SJCRH30 (cell line): Measurements from ENCODE around the gene RAPGEF4. TPM values are rescaled to one million over a fixed set of nuclear protein-coding genes. Genes with fewer than 3 reads are reported as not detected.
A peak's percentile ranks its signal among the peaks of the same experiment; 100 is the strongest.

Experiments used
- DNase-seq, 2 experiments: peaks; one replicate each; pipeline ENCODE4 v3.0.0-alpha.2; 2015 to 2020
- H3K27ac ChIP-seq: fragments of 250-450 bp; sonication (Bioruptor Pico); 2 replicates; pipeline ENCODE4 v1.5.1; 2020; ENCODE audit warnings: mild to moderate bottlenecking, moderate library complexity
- H3K27me3 ChIP-seq: fragments of 250-450 bp; sonication (Bioruptor Pico); 2 replicates; pipeline ENCODE4 v1.5.1; 2020; ENCODE audit warnings: mild to moderate bottlenecking, moderate library complexity
- H3K36me3 ChIP-seq: fragments of 250-450 bp; sonication (Bioruptor Pico); 2 replicates; pipeline ENCODE4 v1.5.1; 2020; ENCODE audit warnings: mild to moderate bottlenecking, moderate library complexity
- H3K4me1 ChIP-seq: fragments of 250-450 bp; sonication (Bioruptor Pico); 2 replicates; pipeline ENCODE4 v1.5.1; 2020; ENCODE audit warnings: mild to moderate bottlenecking, moderate library complexity
- H3K4me3 ChIP-seq: fragments of 250-450 bp; sonication (Bioruptor Pico); 2 replicates; pipeline ENCODE4 v1.5.1; 2020; ENCODE audit warnings: mild to moderate bottlenecking, moderate library complexity
- H3K9me3 ChIP-seq: fragments of 250-450 bp; sonication (Bioruptor Pico); replicated peaks from 2 replicates; pipeline ENCODE4 v1.5.1; 2020; ENCODE audit warnings: mild to moderate bottlenecking, moderate library complexity
- total RNA-seq: library from RNA; depleted of rRNA; stranded (reverse); fragments of >200 nt; shearing (Covaris generic); gene quantifications from 2 replicates; pipeline ENCODE4 v1.2.3, GENCODE V29; 2014

RAPGEF4 gene
- total RNA-seq, 1 experiment from 2014 or later = 6.1 TPM

DNA sequence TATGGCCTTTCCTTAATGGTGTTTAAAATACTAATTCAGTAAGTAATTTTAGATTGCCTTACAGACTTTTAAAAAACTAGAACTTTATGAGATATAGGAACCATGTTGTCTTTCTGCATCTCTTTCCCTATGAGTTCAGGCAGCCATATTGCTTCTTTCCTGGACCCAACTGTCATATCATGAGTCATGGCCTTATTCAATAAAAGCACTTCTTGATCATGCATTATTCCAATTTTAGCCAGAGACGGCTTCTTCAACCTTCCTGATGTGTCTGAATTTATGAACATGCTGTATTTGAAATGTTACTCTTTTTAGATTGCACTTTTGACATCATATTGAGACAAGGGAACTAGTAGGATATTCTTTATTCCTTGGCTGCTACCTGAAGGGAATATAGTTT lies 274.6 kb downstream of the RAPGEF4 start:
- no peak for DNase-seq
- H3K9me3 ChIP-seq = no peaks in the 10 kb centered on the region

DNA sequence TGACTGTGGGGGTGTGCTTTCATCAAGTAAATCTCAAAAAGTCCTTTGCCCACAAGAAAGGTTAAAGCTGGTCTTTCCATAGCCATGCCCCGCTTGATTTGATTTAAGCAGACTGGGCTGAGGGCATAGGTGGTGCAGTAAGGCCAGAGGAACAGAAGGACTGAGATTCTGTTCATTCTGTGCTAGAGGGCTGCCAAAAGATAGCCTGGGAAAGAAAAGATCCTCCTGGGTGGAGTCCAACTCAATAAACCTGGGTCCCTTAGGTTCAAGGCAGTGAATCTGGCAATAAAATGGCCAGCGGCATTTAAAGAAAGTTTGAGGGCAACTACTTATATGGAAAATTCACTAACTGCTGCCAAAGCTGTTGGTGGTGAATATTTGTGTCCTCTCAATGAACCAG lies 280.8 kb downstream of the RAPGEF4 start:
- DNase-seq = no peak
- no peak overlapping the region for H3K4me3 ChIP-seq
- H3K36me3 ChIP-seq = no peaks in the 10 kb centered on the region
- H3K27ac ChIP-seq = no peak overlapping the region
- no peaks in the 10 kb centered on the region for H3K27me3 ChIP-seq
- H3K4me1 ChIP-seq = no peaks in the 10 kb centered on the region
- no peaks in the 10 kb centered on the region for H3K9me3 ChIP-seq

More for the DNA sequence above, 274.6 kb downstream of the RAPGEF4 start:
- no peak overlapping the region for H3K4me3 ChIP-seq
- H3K36me3 ChIP-seq = no peaks in the 10 kb centered on the region
- H3K27ac ChIP-seq = no peak overlapping the region
- no peaks in the 10 kb centered on the region for H3K4me1 ChIP-seq
- H3K27me3 ChIP-seq = no peaks in the 10 kb centered on the region

DNA sequence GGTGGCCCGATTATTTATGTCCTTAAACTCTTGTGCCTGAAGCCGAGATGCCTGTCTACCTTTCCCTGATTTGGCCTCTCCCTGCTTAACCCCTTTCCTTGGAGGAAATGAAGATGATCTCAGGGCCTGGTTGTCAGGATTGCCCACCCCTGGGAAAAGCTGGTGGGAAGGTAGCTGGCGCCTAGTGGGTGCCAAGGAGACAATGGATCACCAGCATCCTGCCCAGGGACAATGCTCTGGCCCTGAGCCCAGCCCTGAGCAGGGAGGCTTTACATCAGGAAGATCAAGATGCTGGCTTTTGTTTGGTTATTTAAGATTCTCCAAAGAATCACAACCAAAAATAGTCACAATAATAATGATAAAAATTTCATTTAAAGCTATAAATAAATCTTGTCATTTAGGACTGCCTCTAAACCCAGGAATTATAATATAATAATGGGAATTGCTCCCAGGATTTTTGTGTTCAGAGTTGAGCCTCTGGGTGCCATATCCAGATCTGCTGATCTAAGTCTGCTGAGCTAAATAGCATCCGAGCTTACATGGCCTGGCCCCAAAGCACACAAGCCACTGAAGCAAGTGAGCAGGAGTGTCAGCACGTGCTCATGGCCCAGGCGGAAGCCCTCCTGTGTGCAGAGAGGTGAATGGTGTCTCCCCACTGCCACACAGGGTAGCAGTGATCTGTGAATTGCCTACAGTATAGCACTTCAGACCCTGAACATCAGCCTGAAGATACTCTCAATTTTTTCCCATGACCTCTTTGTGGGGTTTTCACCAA lies 282.2 kb downstream of the RAPGEF4 start:
- Histone ChIP-seq H3K27ac (no peak overlapping the region), H3K9me3 (no peaks in the 10 kb centered on the region), H3K36me3 (no peaks in the 10 kb centered on the region), H3K4me1 (no peaks in the 10 kb centered on the region), H3K27me3 (no peaks in the 10 kb centered on the region), H3K4me3 (no peak overlapping the region)
- no peak for DNase-seq

DNA sequence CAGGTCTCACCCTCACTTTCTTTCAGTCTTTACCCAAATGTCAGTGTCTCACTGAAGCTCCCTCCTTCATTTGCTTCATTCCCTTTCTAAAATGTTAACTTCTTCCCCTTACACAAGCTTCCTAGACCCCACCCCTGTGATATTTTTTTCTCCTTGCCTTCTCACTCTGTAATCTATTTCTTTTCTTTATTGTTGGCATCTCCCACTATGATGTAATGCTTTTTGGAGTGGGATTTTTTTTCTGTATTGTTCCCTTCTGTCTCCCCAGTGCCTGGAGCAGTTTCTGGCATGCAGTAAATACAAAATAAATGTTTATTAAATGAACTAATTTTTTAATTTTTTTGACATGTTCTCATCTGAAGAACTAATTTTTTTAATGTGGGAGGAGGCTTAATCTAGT lies 284.1 kb downstream of the RAPGEF4 start:
- H3K4me1 ChIP-seq = no peaks in the 10 kb centered on the region

DNA sequence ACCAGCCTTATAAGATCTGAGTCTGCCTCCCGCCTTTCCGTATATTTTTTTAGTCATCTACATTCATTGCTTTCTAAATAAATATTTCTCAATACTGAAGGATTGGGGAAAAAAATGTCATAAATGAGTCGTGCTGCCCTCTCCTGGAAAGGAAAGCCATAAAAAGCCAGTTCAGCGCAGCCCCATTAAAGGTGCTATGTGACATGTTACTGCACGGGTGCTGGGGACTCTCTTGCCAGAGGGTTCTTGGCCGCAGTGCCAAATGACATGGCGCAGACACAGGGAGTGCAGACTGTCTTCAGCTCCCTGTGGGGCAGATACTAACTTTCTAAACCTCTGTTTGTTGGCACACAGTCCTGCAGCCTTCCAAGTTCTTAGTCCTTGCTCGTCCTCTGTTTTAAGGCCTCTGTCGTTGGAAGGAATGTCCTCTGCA lies 286.3 kb downstream of the RAPGEF4 start:
- peak in 1 of 2 experiments; percentile 14 for DNase-seq
- Histone ChIP-seq H3K9me3 (no peaks in the 10 kb centered on the region), H3K27ac (no peak overlapping the region), H3K36me3 (no peaks in the 10 kb centered on the region), H3K4me1 (no peaks in the 10 kb centered on the region), H3K27me3 (no peaks in the 10 kb centered on the region), H3K4me3 (no peak overlapping the region)

More for the DNA sequence above, 284.1 kb downstream of the RAPGEF4 start:
- H3K27me3 ChIP-seq = no peaks in the 10 kb centered on the region
- DNase-seq = no peak
- H3K4me3 ChIP-seq = no peak overlapping the region
- no peaks in the 10 kb centered on the region for H3K9me3 ChIP-seq
- H3K36me3 ChIP-seq = no peaks in the 10 kb centered on the region
- no peak overlapping the region for H3K27ac ChIP-seq

DNA sequence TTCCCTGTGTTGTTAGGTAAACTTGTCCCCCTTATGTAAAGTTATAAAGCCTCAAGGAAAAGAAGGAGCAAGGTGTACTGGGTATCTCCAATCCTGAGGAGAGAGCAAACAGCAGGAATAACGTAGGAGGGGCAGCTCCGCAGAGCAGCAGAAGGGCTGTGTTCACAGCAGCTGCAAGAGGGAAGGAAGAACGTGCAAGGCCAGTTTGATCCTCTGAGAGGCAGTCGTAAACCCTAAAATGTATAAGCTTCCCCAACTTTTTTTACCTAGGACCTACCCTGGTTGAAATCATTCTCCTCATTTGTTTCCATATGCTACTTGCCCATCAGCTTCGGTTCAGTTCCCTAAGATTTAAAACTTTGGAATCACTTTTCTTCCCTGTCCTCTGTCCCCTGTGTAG lies 288.1 kb downstream of the RAPGEF4 start:
- Histone ChIP-seq H3K27me3 (no peaks in the 10 kb centered on the region), H3K9me3 (no peaks in the 10 kb centered on the region), H3K27ac (no peak overlapping the region), H3K4me1 (0 out of 2 replicates have a peak, but pooled peaks cover 6% of the 10 kb centered on the region), H3K36me3 (no peaks in the 10 kb centered on the region), H3K4me3 (no peak overlapping the region)
- no peak for DNase-seq

DNA sequence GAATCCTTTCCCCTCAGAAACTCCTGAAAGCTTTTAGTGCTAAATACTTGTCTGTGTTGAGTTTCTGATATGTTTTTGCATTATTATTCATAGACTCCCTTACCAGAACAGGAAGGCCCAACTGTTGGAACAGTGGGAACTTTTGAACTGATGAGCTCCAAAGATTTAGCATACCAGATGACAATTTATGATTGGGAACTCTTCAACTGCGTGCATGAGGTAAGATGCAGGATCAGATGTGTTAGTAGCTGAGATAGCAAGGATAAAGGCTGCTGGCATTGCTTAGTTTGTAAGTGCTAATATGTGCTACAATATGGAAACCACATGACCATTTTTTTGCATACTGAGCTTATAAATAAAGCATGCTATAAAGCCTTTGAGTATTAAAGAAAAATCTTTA lies 290.8 kb downstream of the RAPGEF4 start:
- H3K36me3 ChIP-seq = no peaks in the 10 kb centered on the region
- DNase-seq = no peak
- no peak overlapping the region for H3K4me3 ChIP-seq
- 0 out of 2 replicates have a peak, but pooled peaks cover 6% of the 10 kb centered on the region for H3K4me1 ChIP-seq
- H3K27ac ChIP-seq = no peak overlapping the region
- H3K27me3 ChIP-seq = no peaks in the 10 kb centered on the region
- H3K9me3 ChIP-seq = no peaks in the 10 kb centered on the region

DNA sequence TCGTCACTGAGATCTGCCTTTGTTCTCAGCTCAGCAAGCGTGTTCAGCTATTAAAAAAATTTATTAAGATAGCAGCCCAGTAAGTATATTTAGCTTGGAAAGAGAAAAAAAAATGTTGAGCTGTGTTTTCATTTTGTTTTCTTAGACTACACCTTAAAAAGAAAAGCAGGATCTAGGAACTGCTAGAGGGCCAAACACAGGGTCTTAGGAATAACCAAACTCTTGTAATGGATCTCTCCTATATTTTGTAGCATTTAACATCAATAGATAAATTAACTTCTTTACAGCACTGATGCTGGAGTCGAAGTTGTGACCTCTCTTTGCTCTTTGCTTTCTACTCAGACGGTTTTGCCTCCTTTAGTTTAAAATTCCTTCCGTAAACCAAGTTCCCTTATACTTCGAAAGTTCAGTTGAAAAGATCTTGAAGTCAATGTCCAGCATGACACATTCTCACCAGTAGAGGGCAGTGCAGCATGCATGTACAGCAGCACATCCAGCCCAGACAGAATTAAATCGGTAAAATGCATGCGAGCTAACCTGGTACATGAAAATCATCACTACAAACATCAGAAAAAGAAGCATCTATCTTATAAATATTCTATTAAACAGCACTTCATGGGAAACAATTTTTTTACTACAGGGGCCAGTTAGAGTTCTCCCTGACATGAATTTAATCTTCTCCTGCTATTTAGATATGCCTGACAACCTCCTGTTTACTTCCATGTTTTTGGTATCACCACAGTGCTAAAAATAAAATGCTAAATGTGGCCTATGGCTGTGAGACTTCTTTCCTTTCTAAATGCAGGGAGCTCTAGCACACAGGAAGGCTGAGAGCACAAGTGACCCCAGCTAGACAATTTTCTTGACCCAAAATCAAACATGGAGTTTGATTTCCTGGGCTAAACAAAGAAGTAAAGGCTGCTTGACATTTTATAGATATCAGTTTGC lies 291.8 kb downstream of the RAPGEF4 start:
- H3K4me3 ChIP-seq = no peak overlapping the region
- peak; percentile 71 to 89 for DNase-seq
- H3K27ac ChIP-seq = no peak overlapping the region
- no peaks in the 10 kb centered on the region for H3K36me3 ChIP-seq
- 0 out of 2 replicates have a peak, but pooled peaks cover 6% of the 10 kb centered on the region for H3K4me1 ChIP-seq
- H3K9me3 ChIP-seq = no peaks in the 10 kb centered on the region
- no peaks in the 10 kb centered on the region for H3K27me3 ChIP-seq

DNA sequence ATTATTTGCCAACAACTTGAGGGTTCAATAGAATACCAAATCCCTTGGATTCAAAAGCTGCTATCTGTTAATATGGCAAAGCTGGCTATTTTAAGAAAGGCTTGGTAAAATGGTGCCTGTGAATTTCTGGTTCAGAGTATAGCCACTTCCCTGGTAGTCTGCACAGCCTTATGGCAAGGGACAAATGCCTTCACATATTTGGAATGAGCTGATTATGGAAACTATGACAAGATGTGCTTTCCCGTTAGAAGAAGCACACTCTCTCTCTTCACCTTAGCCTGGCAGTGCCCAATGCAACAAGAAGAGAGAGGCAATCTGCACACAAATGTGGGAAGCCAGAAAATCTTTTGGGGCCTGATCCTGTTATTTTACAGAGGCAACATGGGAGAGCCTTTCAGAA lies 292.5 kb downstream of the RAPGEF4 start:
- Histone ChIP-seq H3K4me3 (no peak overlapping the region), H3K27me3 (no peaks in the 10 kb centered on the region), H3K27ac (no peak overlapping the region), H3K9me3 (no peaks in the 10 kb centered on the region), H3K4me1 (0 out of 2 replicates have a peak, but pooled peaks cover 6% of the 10 kb centered on the region), H3K36me3 (no peaks in the 10 kb centered on the region)
- DNase-seq = no peak

DNA sequence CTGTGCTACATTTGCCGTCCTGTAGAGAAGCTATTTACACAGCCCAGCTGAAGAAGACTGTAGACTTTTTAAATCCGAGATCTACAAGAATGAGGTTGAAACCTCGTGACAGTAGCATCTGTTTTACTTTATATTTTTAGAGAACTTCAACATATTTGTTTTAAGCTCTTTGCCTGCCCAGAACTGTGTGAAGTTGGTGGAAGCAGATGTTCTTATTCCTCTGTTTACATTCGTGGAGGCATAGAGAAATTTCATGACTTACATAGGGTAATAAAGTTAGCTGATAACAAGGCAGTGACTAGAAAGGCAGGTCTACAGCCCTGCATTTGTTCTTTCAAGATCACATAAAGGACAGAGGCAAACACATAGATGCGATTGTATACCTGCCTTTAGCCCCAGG lies 293.0 kb downstream of the RAPGEF4 start:
- DNase-seq = no peak
- Histone ChIP-seq H3K27ac (no peak overlapping the region), H3K27me3 (no peaks in the 10 kb centered on the region), H3K4me1 (0 out of 2 replicates have a peak, but pooled peaks cover 6% of the 10 kb centered on the region), H3K4me3 (no peak overlapping the region), H3K36me3 (no peaks in the 10 kb centered on the region), H3K9me3 (no peaks in the 10 kb centered on the region)

DNA sequence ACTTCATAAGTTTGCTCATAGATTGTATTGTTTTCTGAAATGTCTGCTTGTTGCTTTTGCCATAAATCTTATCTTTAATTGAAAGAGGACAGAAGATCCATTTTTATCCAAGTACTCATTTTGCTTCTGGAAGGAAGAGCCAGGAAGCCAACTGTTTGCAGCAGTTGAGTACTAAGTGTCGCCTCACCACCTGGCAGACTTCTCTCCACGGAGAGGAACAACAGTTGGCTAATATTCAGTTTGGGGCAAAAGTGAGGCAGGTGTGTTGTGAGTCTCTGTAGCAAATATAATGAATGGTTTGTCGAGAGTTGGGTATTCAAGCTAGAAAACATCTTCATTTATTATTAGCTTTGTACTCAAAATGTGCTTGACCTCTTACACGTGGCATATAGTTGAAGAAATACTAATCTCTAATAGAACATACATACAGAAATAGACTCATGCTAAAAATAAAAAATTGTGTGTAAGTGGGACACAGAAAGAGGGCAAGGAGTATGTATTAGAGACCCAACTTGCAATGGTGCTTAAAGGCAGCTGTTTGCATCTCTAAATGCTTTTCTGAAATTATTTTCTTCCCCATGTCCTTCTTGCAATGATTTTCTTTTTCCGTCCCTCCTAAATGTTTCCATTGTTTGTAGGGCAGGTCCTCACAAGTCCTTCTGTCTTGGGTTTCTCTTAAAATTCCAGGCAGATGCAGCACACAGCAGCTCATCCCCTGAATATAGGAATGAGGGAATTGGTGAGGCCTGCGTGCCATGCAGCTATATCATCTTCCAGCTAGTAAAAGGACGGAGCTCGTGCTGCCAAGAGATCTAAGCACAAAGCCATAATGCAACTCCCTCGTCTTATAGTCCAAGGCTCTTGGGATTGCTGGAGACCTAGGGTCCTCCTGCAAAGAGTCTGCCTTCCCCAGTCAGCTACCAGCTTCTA lies 295.2 kb downstream of the RAPGEF4 start:
- H3K4me1 ChIP-seq = 0 out of 2 replicates have a peak, but pooled peaks cover 6% of the 10 kb centered on the region
- no peak overlapping the region for H3K27ac ChIP-seq
- H3K9me3 ChIP-seq = no peaks in the 10 kb centered on the region
- H3K27me3 ChIP-seq = no peaks in the 10 kb centered on the region
- H3K4me3 ChIP-seq = no peak overlapping the region
- no peaks in the 10 kb centered on the region for H3K36me3 ChIP-seq
- no peak for DNase-seq

DNA sequence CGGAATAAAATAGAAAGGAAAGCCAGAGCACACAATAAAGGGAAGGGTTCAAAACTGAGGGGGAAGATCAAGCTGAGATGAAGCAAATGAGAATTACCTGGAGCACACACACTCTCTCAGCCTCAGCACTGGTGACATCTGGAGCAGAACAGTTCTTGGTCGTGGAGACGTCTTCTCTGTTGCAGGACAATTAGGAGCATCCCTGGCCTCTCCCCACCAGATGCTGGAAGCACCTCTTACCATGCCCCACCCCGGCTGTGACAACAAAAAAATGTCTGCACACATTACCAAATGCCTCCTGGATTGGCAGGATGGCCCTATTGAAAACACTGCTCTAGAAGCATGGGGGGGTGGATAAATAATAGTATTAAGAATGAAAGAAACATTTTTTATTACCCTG lies 296.4 kb downstream of the RAPGEF4 start:
- H3K27me3 ChIP-seq = no peaks in the 10 kb centered on the region
- no peak overlapping the region for H3K4me3 ChIP-seq
- DNase-seq = no peak
- no peaks in the 10 kb centered on the region for H3K9me3 ChIP-seq
- no peak overlapping the region for H3K27ac ChIP-seq
- 0 out of 2 replicates have a peak, but pooled peaks cover 6% of the 10 kb centered on the region for H3K4me1 ChIP-seq
- H3K36me3 ChIP-seq = no peaks in the 10 kb centered on the region

DNA sequence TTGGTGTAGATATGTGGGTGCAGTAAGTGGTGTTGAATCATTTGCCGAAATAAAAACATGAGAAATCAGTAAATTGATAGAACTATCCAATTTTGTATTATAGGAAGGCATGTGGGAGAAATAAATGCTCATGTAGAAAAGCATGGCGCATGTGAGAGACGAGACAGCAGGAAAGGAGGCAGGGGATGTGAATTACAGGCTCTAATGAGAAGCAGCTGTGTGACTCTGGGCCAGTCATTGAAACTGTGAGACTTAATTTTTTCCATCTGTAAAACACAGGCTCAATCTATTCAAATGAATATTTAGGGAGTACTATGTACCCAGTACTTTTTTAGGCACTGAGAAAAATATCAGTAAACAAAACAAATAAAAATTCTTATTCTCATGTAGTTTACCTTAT lies 297.4 kb downstream of the RAPGEF4 start:
- Histone ChIP-seq H3K4me1 (0 out of 2 replicates have a peak, but pooled peaks cover 2% of the 10 kb centered on the region), H3K4me3 (no peak overlapping the region), H3K27me3 (no peaks in the 10 kb centered on the region), H3K9me3 (no peaks in the 10 kb centered on the region), H3K27ac (no peak overlapping the region), H3K36me3 (no peaks in the 10 kb centered on the region)
- no peak for DNase-seq

DNA sequence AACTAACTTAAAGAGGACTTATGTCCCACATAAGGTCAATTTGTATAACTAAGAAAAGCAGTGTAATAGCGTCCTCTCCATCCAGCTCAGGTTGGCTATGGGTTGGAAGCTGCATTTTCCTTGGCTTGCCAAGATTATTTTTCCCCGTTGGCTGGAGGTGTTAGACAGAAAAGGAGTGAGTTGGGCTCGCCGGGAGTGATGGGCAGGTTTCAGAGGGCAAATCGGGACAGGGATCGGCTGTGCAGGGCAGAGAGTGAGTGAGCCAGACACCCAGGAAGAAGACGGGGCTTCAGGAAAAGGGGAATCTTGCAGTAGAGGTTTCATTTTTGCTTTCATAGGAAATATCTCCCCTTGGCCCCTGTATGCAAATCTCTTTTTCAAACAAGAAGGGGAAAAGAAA lies 298.5 kb downstream of the RAPGEF4 start:
- Histone ChIP-seq H3K4me1 (no peaks in the 10 kb centered on the region), H3K4me3 (no peak overlapping the region), H3K27me3 (no peaks in the 10 kb centered on the region), H3K36me3 (no peaks in the 10 kb centered on the region), H3K9me3 (no peaks in the 10 kb centered on the region), H3K27ac (no peak overlapping the region)
- no peak for DNase-seq
